Lower leg skin (tissue), 3 donors: Measurements from ENCODE around the gene DHX57.

Experiments
- POLR2A ChIP-seq, 2 donors: fragments of 450-650 bp; IDR thresholded peaks; one replicate each; pipeline ENCODE4 v1.6.1; 2016 to 2017; ENCODE audit warnings: antibody characterized with exemption in 2 of 2, mild to moderate bottlenecking in 1 of 2, moderate library complexity in 1 of 2
- TF ChIP-seq, protein P1 (sequence below), 3 donors: fragments of 450-650 bp; IDR thresholded peaks; one replicate each; pipeline ENCODE4 v1.5.1; 2016; ENCODE audit warnings: antibody characterized with exemption in 3 of 3, mild to moderate bottlenecking in 3 of 3, moderate library complexity in 2 of 3

- TF ChIP-seq, protein P1, sequence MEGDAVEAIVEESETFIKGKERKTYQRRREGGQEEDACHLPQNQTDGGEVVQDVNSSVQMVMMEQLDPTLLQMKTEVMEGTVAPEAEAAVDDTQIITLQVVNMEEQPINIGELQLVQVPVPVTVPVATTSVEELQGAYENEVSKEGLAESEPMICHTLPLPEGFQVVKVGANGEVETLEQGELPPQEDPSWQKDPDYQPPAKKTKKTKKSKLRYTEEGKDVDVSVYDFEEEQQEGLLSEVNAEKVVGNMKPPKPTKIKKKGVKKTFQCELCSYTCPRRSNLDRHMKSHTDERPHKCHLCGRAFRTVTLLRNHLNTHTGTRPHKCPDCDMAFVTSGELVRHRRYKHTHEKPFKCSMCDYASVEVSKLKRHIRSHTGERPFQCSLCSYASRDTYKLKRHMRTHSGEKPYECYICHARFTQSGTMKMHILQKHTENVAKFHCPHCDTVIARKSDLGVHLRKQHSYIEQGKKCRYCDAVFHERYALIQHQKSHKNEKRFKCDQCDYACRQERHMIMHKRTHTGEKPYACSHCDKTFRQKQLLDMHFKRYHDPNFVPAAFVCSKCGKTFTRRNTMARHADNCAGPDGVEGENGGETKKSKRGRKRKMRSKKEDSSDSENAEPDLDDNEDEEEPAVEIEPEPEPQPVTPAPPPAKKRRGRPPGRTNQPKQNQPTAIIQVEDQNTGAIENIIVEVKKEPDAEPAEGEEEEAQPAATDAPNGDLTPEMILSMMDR (IDR thresholded peaks at IDR 0.05): no peak
- TF ChIP-seq POLR2A (IDR thresholded peaks at IDR 0.05): no peak
Measured at GRCh38 chr2:38815936-38816335, 59.8 kb downstream of the DHX57 start.
